Measurements from ENCODE around the gene SLC25A10. TPM values are rescaled to one million over a fixed set of nuclear protein-coding genes. Genes with fewer than 3 reads are reported as not detected.

Gene SLC25A10
- total RNA-seq, 2 experiments from 2014 or later, result 4.6 TPM

DNA sequence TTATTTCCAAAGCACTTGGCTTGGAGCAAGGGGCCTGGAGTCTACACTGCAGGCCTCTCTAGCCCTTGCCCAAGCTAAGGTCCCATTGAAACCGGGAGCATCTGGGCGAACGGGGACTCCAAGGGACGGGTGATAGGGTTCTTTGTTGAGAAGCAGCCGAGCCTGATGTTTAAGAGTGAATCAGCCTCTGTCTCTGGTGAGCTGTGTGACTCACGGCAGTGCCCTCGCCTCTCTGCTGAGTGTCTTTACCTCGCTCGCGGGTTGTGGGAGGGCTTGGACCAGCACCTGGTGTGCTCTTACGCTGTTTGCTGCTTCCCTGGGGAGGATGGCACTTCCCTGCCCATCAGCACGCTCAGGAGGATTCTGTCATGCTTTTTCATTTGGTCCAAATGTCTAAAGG lies 27.0 kb upstream of the SLC25A10 start:
- TF ChIP-seq, protein P1, sequence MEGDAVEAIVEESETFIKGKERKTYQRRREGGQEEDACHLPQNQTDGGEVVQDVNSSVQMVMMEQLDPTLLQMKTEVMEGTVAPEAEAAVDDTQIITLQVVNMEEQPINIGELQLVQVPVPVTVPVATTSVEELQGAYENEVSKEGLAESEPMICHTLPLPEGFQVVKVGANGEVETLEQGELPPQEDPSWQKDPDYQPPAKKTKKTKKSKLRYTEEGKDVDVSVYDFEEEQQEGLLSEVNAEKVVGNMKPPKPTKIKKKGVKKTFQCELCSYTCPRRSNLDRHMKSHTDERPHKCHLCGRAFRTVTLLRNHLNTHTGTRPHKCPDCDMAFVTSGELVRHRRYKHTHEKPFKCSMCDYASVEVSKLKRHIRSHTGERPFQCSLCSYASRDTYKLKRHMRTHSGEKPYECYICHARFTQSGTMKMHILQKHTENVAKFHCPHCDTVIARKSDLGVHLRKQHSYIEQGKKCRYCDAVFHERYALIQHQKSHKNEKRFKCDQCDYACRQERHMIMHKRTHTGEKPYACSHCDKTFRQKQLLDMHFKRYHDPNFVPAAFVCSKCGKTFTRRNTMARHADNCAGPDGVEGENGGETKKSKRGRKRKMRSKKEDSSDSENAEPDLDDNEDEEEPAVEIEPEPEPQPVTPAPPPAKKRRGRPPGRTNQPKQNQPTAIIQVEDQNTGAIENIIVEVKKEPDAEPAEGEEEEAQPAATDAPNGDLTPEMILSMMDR (IDR thresholded peaks at IDR 0.05), result no peak
- Mint-ChIP-seq H3K27ac (peak overlapping the region; percentile 79), H3K9me3 (no peaks in the 10 kb centered on the region), H3K36me3 (ENCODE audit: low read depth) (peaks cover 59% of the 10 kb centered on the region), H3K27me3 (no peaks in the 10 kb centered on the region), H3K4me3 (peak overlapping the region; percentile 84), H3K4me1 (ENCODE audit: low read depth) (peaks cover 24% of the 10 kb centered on the region)
- intact Hi-C loops (cut with DNase I, micrococcal nuclease), result loop anchor here in 1 of 2 experiments (2.0 kb wide), 1 partner anchor 18 kb away; the partner anchor contains the start of gene MRPL12
- no peak for ATAC-seq (ENCODE audit: poor library complexity)
- peaks cover 56% of the 10 kb centered on the region for H3K4me1 ChIP-seq (ENCODE audit: insufficient read depth, low read length)
- peaks cover 48% of the 10 kb centered on the region for H3K36me3 ChIP-seq (ENCODE audit: insufficient read depth, low read length)
- ChIA-PET CTCF (interaction anchor here (1.6 kb wide), 1 partner anchor 9 kb away, joined by 5 read pairs; no protein-coding TSS in a partner anchor), POLR2A (interaction anchor here (0.6 to 4.0 kb wide), 4 partner anchors 18 to 48 kb away, joined by 3 to 43 read pairs (median 6); partner anchors contain the start of genes MRPL12, NPLOC4 and TSPAN10)
- peak overlapping the region; percentile 98 for H3K4me3 ChIP-seq (ENCODE audit: low read length)
- H3K27me3 ChIP-seq (ENCODE audit: control insufficient read depth in 1 of 2, insufficient read depth in 2 of 2, low read length in 2 of 2), result no peaks in the 10 kb centered on the region
- peak overlapping the region in 1 of 2 donors; percentile 34 for H3K27ac ChIP-seq (ENCODE audit: low read depth in 1 of 2, low read length in 2 of 2)
- no peaks in the 10 kb centered on the region for H3K9me3 ChIP-seq (ENCODE audit: control insufficient read depth in 1 of 2, insufficient read depth in 1 of 2, low read length in 2 of 2)
- DNase-seq, result peak in 2 of 14 experiments; percentile 21 to 28

DNA sequence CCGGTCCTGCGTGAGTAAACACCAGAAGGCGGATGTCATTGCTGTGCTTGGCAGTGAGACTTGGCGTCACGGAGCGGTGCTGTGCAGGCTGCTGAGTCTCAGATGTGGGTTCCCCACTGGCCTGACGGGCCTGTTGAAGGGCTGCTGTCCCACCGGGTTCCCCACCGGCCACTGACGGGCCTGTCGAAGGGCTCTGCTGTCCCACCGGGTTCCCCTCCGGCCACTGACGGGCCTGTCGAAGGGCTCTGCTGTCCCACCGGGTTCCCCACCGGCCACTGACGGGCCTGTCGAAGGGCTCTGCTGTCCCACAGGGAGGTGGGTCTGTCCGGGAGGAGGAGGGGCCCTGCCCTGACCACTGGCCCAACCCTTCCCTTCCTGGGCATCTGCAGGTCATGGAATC lies 25.5 kb upstream of the SLC25A10 start:
- peaks cover 70% of the 10 kb centered on the region for H3K36me3 Mint-ChIP-seq (ENCODE audit: low read depth)
- no peaks in the 10 kb centered on the region for H3K27me3 ChIP-seq (ENCODE audit: control insufficient read depth in 1 of 2, insufficient read depth in 2 of 2, low read length in 2 of 2)
- no peaks in the 10 kb centered on the region for H3K27me3 Mint-ChIP-seq
- no peak overlapping the region for H3K4me3 ChIP-seq (ENCODE audit: low read length)
- ChIA-PET CTCF (no interaction called here), POLR2A (interaction anchor here (0.7 to 4.0 kb wide), 2 partner anchors 9 to 16 kb away, joined by 3 to 43 read pairs; partner anchors contain the start of gene MRPL12)
- peaks cover 56% of the 10 kb centered on the region for H3K4me1 ChIP-seq (ENCODE audit: insufficient read depth, low read length)
- no peak for ATAC-seq (ENCODE audit: poor library complexity)
- TF ChIP-seq, protein P1 (IDR thresholded peaks at IDR 0.05), result no peak
- H3K4me3 Mint-ChIP-seq, result no peak overlapping the region
- H3K4me1 Mint-ChIP-seq (ENCODE audit: low read depth), result peaks cover 24% of the 10 kb centered on the region
- peaks cover 63% of the 10 kb centered on the region for H3K36me3 ChIP-seq (ENCODE audit: insufficient read depth, low read length)
- no peaks in the 10 kb centered on the region for H3K9me3 ChIP-seq (ENCODE audit: control insufficient read depth in 1 of 2, insufficient read depth in 1 of 2, low read length in 2 of 2)
- intact Hi-C loops (cut with DNase I, micrococcal nuclease), result no loop called here
- no peak for DNase-seq
- no peak overlapping the region for H3K27ac ChIP-seq (ENCODE audit: low read depth in 1 of 2, low read length in 2 of 2)
- no peaks in the 10 kb centered on the region for H3K9me3 Mint-ChIP-seq
- no peak overlapping the region for H3K27ac Mint-ChIP-seq

DNA sequence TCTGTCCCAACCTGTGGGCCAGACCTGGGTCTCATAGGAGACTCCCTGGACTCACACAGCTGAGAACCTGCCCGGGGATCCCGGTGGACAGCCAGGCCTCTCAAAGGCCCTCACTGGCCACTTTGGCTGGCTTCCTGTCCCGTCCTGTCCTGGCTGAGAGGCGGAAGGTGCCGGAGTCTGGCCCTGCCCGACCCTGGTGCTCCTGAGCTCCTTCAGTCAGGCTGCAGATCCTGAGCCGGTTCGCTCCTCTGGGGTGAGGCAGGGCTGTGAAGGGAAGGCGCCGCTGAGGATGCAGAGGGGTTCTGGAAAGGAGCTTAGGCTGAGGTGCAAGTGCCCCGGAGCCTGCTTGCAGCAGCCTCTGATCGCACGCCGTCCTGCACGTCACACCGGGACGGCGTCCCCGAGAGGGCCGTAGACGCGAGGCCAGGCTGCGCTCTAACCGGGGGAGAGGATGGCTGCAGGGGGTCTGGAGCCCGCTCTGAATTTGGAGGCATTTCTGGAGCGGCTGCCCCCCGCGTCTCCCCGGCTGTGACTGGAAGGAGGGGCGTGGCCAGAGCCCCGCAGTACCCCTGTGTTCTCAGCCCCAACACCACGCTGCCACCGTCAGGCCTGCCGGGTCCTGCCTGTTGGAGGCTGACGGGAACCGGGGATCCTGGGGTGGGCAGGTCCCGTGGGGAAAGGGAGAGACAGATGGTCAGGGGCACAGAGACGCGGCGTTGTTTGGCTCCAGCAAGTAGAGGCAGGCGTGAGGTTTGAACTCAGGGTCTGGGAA lies 24.1 kb upstream of the SLC25A10 start:
- intact Hi-C loops (cut with DNase I, micrococcal nuclease), result no loop called here
- Histone ChIP-seq H3K36me3 (ENCODE audit: insufficient read depth, low read length) (peaks cover 74% of the 10 kb centered on the region), H3K27me3 (ENCODE audit: control insufficient read depth in 1 of 2, insufficient read depth in 2 of 2, low read length in 2 of 2) (no peaks in the 10 kb centered on the region), H3K4me3 (ENCODE audit: low read length) (no peak overlapping the region), H3K27ac (ENCODE audit: low read depth in 1 of 2, low read length in 2 of 2) (no peak overlapping the region), H3K9me3 (ENCODE audit: control insufficient read depth in 1 of 2, insufficient read depth in 1 of 2, low read length in 2 of 2) (no peaks in the 10 kb centered on the region), H3K4me1 (ENCODE audit: insufficient read depth, low read length) (peaks cover 44% of the 10 kb centered on the region)
- TF ChIP-seq, protein P1 (IDR thresholded peaks at IDR 0.05), result no peak
- peaks cover 73% of the 10 kb centered on the region for H3K36me3 Mint-ChIP-seq (ENCODE audit: low read depth)
- ChIA-PET POLR2A (no interaction called here), CTCF (no interaction called here)
- DNase-seq, result no peak
- no peak overlapping the region for H3K27ac Mint-ChIP-seq
- peaks cover 19% of the 10 kb centered on the region for H3K4me1 Mint-ChIP-seq (ENCODE audit: low read depth)
- no peaks in the 10 kb centered on the region for H3K27me3 Mint-ChIP-seq
- H3K4me3 Mint-ChIP-seq, result peak overlapping the region; percentile 48
- no peaks in the 10 kb centered on the region for H3K9me3 Mint-ChIP-seq
- ATAC-seq (ENCODE audit: poor library complexity), result no peak

Data from CD4-positive, alpha-beta T cell (primary cell).